SK-N-SH (cell line): ENCODE results near the gene CACFD1.

ENCODE experiments used
- GATA2 ChIP-seq: sonication (generic); formaldehyde crosslinking; IDR thresholded peaks from 2 replicates; pipeline ENCODE4 v1.5.0; 2020; ENCODE audit warnings: mild to moderate bottlenecking, missing genetic modification reagents
- MEF2A ChIP-seq: IDR thresholded peaks from 2 replicates; pipeline ENCODE4 v1.4.0; 2012; ENCODE audit warnings: low read depth, borderline replicate concordance
- NRF1 ChIP-seq: IDR thresholded peaks from 2 replicates; pipeline ENCODE4 v1.6.1; 2012; ENCODE audit warnings: low read depth, mild to moderate bottlenecking, low read length
- RAD21 ChIP-seq: IDR thresholded peaks from 2 replicates; pipeline ENCODE4 v1.6.1; 2012; ENCODE audit warnings: mild to moderate bottlenecking, low read length
- RFX5 ChIP-seq: IDR thresholded peaks from 2 replicates; pipeline ENCODE4 v1.6.1; 2012; ENCODE audit warnings: mild to moderate bottlenecking, improper control_type of control experiment, low read length
- RXRA ChIP-seq: IDR thresholded peaks from 2 replicates; pipeline ENCODE4 v1.4.0; 2012; ENCODE audit warnings: low read depth, mild to moderate bottlenecking, borderline replicate concordance
- SMC3 ChIP-seq: IDR thresholded peaks from 2 replicates; pipeline ENCODE4 v1.6.1; 2012; ENCODE audit warnings: low read depth, low read length, improper control_type of control experiment
- TAF1 ChIP-seq: IDR thresholded peaks from 2 replicates; pipeline ENCODE4 v1.6.1; 2012; ENCODE audit warnings: low read depth, mild to moderate bottlenecking, low read length, moderate library complexity, borderline replicate concordance
- TF ChIP-seq, protein P1 (sequence below): IDR thresholded peaks from 2 replicates; pipeline ENCODE4 v1.6.1; 2012; ENCODE audit warnings: mild to moderate bottlenecking, low read depth, low read length, moderate library complexity
- TF ChIP-seq, protein P2 (sequence below): fragments of 150-350 bp; IDR thresholded peaks from 2 replicates; pipeline ENCODE4 v1.6.1; 2017; ENCODE audit warnings: antibody characterized with exemption, low read length, low read depth, borderline replicate concordance
- TF ChIP-seq, protein P3 (sequence below): fragments of 200-600 bp; sonication (generic); IDR thresholded peaks from 2 replicates; pipeline ENCODE4 v1.6.1; 2017; ENCODE audit warnings: antibody characterized with exemption, mild to moderate bottlenecking, moderate library complexity
- TF ChIP-seq, protein P4 (sequence below): IDR thresholded peaks from 2 replicates; pipeline ENCODE4 v1.4.0; 2012; ENCODE audit warnings: low read depth

DNA sequence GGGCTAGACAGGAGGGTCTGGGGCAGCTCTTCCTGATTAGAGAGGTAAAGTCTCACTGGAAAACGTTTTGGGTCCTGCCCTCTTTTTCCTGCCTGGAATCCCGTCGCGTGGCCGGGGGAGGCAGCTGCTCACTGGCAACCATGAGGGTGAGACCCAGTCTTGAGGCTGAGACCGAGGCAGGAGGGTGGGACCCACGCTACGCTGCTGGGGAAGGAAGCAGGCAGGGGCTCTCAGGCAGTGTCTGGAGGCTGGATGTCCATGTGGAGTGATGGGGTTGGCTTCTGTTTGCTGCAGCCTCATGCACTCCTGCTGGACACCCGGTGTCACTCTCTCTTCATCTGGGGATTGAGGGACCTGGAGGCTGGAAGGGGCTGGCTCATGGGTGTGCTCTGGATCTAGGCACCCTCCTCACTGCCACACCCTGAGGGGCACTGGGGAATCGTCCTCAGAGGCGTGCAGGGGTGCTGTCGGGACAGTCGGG is 30.5 kb downstream of the CACFD1 start:
- TF ChIP-seq SMC3 (peak; percentile 16; the same call in 1 of the 2 replicates), NRF1 (no peak), RAD21 (peak; percentile 52), TAF1 (no peak), GATA2 (no peak), RFX5 (no peak), RXRA (no peak), MEF2A (no peak)
- TF ChIP-seq, protein P1, sequence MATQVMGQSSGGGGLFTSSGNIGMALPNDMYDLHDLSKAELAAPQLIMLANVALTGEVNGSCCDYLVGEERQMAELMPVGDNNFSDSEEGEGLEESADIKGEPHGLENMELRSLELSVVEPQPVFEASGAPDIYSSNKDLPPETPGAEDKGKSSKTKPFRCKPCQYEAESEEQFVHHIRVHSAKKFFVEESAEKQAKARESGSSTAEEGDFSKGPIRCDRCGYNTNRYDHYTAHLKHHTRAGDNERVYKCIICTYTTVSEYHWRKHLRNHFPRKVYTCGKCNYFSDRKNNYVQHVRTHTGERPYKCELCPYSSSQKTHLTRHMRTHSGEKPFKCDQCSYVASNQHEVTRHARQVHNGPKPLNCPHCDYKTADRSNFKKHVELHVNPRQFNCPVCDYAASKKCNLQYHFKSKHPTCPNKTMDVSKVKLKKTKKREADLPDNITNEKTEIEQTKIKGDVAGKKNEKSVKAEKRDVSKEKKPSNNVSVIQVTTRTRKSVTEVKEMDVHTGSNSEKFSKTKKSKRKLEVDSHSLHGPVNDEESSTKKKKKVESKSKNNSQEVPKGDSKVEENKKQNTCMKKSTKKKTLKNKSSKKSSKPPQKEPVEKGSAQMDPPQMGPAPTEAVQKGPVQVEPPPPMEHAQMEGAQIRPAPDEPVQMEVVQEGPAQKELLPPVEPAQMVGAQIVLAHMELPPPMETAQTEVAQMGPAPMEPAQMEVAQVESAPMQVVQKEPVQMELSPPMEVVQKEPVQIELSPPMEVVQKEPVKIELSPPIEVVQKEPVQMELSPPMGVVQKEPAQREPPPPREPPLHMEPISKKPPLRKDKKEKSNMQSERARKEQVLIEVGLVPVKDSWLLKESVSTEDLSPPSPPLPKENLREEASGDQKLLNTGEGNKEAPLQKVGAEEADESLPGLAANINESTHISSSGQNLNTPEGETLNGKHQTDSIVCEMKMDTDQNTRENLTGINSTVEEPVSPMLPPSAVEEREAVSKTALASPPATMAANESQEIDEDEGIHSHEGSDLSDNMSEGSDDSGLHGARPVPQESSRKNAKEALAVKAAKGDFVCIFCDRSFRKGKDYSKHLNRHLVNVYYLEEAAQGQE, result no peak
- TF ChIP-seq, protein P2, sequence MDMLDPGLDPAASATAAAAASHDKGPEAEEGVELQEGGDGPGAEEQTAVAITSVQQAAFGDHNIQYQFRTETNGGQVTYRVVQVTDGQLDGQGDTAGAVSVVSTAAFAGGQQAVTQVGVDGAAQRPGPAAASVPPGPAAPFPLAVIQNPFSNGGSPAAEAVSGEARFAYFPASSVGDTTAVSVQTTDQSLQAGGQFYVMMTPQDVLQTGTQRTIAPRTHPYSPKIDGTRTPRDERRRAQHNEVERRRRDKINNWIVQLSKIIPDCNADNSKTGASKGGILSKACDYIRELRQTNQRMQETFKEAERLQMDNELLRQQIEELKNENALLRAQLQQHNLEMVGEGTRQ, result no peak
- TF ChIP-seq, protein P3, sequence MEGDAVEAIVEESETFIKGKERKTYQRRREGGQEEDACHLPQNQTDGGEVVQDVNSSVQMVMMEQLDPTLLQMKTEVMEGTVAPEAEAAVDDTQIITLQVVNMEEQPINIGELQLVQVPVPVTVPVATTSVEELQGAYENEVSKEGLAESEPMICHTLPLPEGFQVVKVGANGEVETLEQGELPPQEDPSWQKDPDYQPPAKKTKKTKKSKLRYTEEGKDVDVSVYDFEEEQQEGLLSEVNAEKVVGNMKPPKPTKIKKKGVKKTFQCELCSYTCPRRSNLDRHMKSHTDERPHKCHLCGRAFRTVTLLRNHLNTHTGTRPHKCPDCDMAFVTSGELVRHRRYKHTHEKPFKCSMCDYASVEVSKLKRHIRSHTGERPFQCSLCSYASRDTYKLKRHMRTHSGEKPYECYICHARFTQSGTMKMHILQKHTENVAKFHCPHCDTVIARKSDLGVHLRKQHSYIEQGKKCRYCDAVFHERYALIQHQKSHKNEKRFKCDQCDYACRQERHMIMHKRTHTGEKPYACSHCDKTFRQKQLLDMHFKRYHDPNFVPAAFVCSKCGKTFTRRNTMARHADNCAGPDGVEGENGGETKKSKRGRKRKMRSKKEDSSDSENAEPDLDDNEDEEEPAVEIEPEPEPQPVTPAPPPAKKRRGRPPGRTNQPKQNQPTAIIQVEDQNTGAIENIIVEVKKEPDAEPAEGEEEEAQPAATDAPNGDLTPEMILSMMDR, result no peak
- TF ChIP-seq, protein P4, sequence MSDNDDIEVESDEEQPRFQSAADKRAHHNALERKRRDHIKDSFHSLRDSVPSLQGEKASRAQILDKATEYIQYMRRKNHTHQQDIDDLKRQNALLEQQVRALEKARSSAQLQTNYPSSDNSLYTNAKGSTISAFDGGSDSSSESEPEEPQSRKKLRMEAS, result no peak
